HUES6 (cell line): Measurements from ENCODE around the gene DDOST.

Source experiments
- H3K27ac ChIP-seq: 2 replicates; pipeline ENCODE4 v1.7.0; 2013; ENCODE audit warnings: low read depth, mild to moderate bottlenecking, low read length, inconsistent platforms
- H3K27me3 ChIP-seq: 2 replicates; pipeline ENCODE4 v1.6.1; 2013; ENCODE audit warnings: low read length; ENCODE audit not compliant: control insufficient read depth, insufficient read depth
- H3K36me3 ChIP-seq: 2 replicates; pipeline ENCODE4 v1.6.1; 2013; ENCODE audit warnings: low read length; ENCODE audit not compliant: control insufficient read depth, insufficient read depth
- H3K4me1 ChIP-seq: 2 replicates; pipeline ENCODE4 v1.6.1; 2013; ENCODE audit warnings: low read length; ENCODE audit not compliant: control insufficient read depth, insufficient read depth
- H3K4me3 ChIP-seq: 2 replicates; pipeline ENCODE4 v1.5.1; 2013; ENCODE audit warnings: low read depth, low read length
- H3K9ac ChIP-seq: one replicate; pipeline ENCODE4 v1.6.1; 2013; ENCODE audit warnings: mild to moderate bottlenecking, low read length
- H3K9me3 ChIP-seq: 2 replicates; pipeline ENCODE4 v1.6.1; 2013; ENCODE audit warnings: low read depth, low read length; ENCODE audit not compliant: control insufficient read depth, insufficient read depth

Gene DDOST

GRCh38 chr1:20641975-20642374 is 19.2 kb downstream of the DDOST start:
- H3K36me3 ChIP-seq = peaks cover 60% of the 10 kb centered on the region
- H3K4me3 ChIP-seq = no peak overlapping the region
- no peaks in the 10 kb centered on the region for H3K27me3 ChIP-seq
- 0 out of 2 replicates have a peak, but pooled peaks cover 8% of the 10 kb centered on the region for H3K4me1 ChIP-seq
- H3K9ac ChIP-seq = no peak overlapping the region
- H3K9me3 ChIP-seq = no peaks in the 10 kb centered on the region
- H3K27ac ChIP-seq = no peak overlapping the region

- no peaks in the 10 kb centered on the region for H3K27me3 ChIP-seq
Observed at GRCh38 chr1:20640183-20640597, 21.0 kb downstream of the DDOST start.

GRCh38 chr1:20636785-20637347 is 24.3 kb downstream of the DDOST start:
- Histone ChIP-seq H3K4me3 (no peak overlapping the region), H3K27ac (no peak overlapping the region), H3K4me1 (peaks cover 14% of the 10 kb centered on the region), H3K9ac (no peak overlapping the region), H3K36me3 (peaks cover 33% of the 10 kb centered on the region), H3K27me3 (no peaks in the 10 kb centered on the region), H3K9me3 (no peaks in the 10 kb centered on the region)

More at GRCh38 chr1:20640183-20640597, 21.0 kb downstream of the DDOST start:
- no peak overlapping the region for H3K27ac ChIP-seq
- no peak overlapping the region for H3K4me3 ChIP-seq
- no peak overlapping the region for H3K9ac ChIP-seq
- H3K9me3 ChIP-seq = no peaks in the 10 kb centered on the region
- H3K36me3 ChIP-seq = peaks cover 53% of the 10 kb centered on the region
- H3K4me1 ChIP-seq = 0 out of 2 replicates have a peak, but pooled peaks cover 8% of the 10 kb centered on the region

GRCh38 chr1:20634594-20635084 is 26.5 kb downstream of the DDOST start:
- no peaks in the 10 kb centered on the region for H3K27me3 ChIP-seq
- H3K36me3 ChIP-seq = peaks cover 20% of the 10 kb centered on the region
- H3K9ac ChIP-seq = peak overlapping the region; percentile 72
- no peak overlapping the region for H3K27ac ChIP-seq
- peaks cover 10% of the 10 kb centered on the region for H3K4me1 ChIP-seq
- H3K9me3 ChIP-seq = peaks cover 11% of the 10 kb centered on the region; the same call in 1 of the 2 replicates
- peak overlapping the region; percentile 70 for H3K4me3 ChIP-seq

GRCh38 chr1:20634065-20634593 is 27.0 kb downstream of the DDOST start:
- no peaks in the 10 kb centered on the region for H3K27me3 ChIP-seq
- peak overlapping the region; percentile 72 for H3K9ac ChIP-seq
- peak overlapping the region; percentile 70 for H3K4me3 ChIP-seq
- H3K4me1 ChIP-seq = peaks cover 10% of the 10 kb centered on the region
- H3K27ac ChIP-seq = peak overlapping the region; percentile 27; the same call in 1 of the 2 replicates
- H3K36me3 ChIP-seq = peaks cover 15% of the 10 kb centered on the region
- H3K9me3 ChIP-seq = peaks cover 11% of the 10 kb centered on the region; the same call in 1 of the 2 replicates

- Histone ChIP-seq H3K4me3 (peak within 1 kb of the TSS; percentile 70), H3K36me3 (peaks cover 12% of the 10 kb centered on the region), H3K4me1 (peaks cover 10% of the 10 kb centered on the region), H3K9me3 (peaks cover 14% of the 10 kb centered on the region; the same call in 1 of the 2 replicates), H3K27me3 (no peaks in the 10 kb centered on the region), H3K9ac (peak within 1 kb of the TSS; percentile 79), H3K27ac (peak within 1 kb of the TSS; percentile 27; the same call in 1 of the 2 replicates)
Observed at GRCh38 chr1:20633190-20634064, 27.7 kb downstream of the DDOST start, which contains the start of gene PINK1. TSS of gene PINK1 (plus strand) at chr1:20633458. CDS start at chr1:20633549, 91 bp downstream.

GRCh38 chr1:20632386-20632785 is 28.8 kb downstream of the DDOST start:
- no peak overlapping the region for H3K9ac ChIP-seq
- H3K36me3 ChIP-seq = peaks cover 2% of the 10 kb centered on the region
- H3K4me3 ChIP-seq = no peak overlapping the region
- H3K9me3 ChIP-seq = peaks cover 24% of the 10 kb centered on the region
- peaks cover 10% of the 10 kb centered on the region for H3K4me1 ChIP-seq
- H3K27ac ChIP-seq = no peak overlapping the region
- no peaks in the 10 kb centered on the region for H3K27me3 ChIP-seq

GRCh38 chr1:20630729-20631128 is 30.4 kb downstream of the DDOST start:
- H3K9me3 ChIP-seq = peaks cover 30% of the 10 kb centered on the region
- H3K4me3 ChIP-seq = no peak overlapping the region
- H3K27me3 ChIP-seq = no peaks in the 10 kb centered on the region
- H3K9ac ChIP-seq = no peak overlapping the region
- peaks cover 13% of the 10 kb centered on the region for H3K4me1 ChIP-seq
- no peak overlapping the region for H3K27ac ChIP-seq
- H3K36me3 ChIP-seq = no peaks in the 10 kb centered on the region; the same call in 1 of the 2 replicates

- Histone ChIP-seq H3K27me3 (no peaks in the 10 kb centered on the region), H3K9me3 (peaks cover 30% of the 10 kb centered on the region), H3K36me3 (no peaks in the 10 kb centered on the region; the same call in 1 of the 2 replicates), H3K4me3 (no peak overlapping the region), H3K4me1 (peaks cover 11% of the 10 kb centered on the region), H3K27ac (peak overlapping the region; percentile 30; the same call in 1 of the 2 replicates), H3K9ac (peak overlapping the region; percentile 17)
Observed at GRCh38 chr1:20626524-20626923, 34.6 kb downstream of the DDOST start.

- H3K9me3 ChIP-seq = peaks cover 28% of the 10 kb centered on the region
- H3K27me3 ChIP-seq = no peaks in the 10 kb centered on the region
- no peaks in the 10 kb centered on the region; the same call in 1 of the 2 replicates for H3K36me3 ChIP-seq
- peak overlapping the region; percentile 78 for H3K9ac ChIP-seq
- peaks cover 11% of the 10 kb centered on the region for H3K4me1 ChIP-seq
- H3K4me3 ChIP-seq = peak overlapping the region; percentile 42; the same call in 1 of the 2 replicates
- H3K27ac ChIP-seq = peak overlapping the region; percentile 87
Observed at GRCh38 chr1:20626098-20626427, 35.1 kb downstream of the DDOST start.
